GM21717 (cell line): ENCODE data around the gene ZDHHC14.
"Not testable (repeated sequence)": the region's sequence is repeated elsewhere in the genome, so short reads cannot be mapped to it uniquely, and the experiment has no call there.

ENCODE experiments used
- ATAC-seq: cut with Tn5 transposase; IDR thresholded peaks from one replicate; pipeline ENCODE4 v1.9.1; 2021; ENCODE audit warnings: mild to moderate bottlenecking, moderate library complexity; ENCODE audit not compliant: unreplicated experiment

The ZDHHC14 gene

GRCh38 chr6:157402996-157403685, 22.2 kb downstream of the ZDHHC14 start:
- ATAC-seq = no peak

DNA sequence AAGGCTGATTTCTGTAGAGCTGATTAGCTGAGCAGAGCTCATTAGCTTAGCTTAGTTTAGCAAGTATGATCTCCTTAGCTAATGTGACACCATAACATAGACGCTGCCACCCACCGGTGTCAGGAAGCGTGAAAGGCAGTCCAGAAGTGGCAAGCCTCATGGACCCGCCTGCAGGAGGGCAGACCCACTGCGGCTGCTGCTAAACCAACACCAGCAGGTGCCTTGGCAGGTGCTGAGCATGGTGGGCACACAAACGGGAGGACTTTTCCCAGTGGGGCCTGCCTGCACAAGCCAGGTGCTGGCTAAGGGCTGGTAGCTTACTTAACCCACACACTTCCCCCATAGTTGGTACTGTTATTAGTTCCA, 22.7 kb downstream of the ZDHHC14 start:
- ATAC-seq = no peak

GRCh38 chr6:157405986-157406385, 25.0 kb downstream of the ZDHHC14 start:
- ATAC-seq = no peak

DNA sequence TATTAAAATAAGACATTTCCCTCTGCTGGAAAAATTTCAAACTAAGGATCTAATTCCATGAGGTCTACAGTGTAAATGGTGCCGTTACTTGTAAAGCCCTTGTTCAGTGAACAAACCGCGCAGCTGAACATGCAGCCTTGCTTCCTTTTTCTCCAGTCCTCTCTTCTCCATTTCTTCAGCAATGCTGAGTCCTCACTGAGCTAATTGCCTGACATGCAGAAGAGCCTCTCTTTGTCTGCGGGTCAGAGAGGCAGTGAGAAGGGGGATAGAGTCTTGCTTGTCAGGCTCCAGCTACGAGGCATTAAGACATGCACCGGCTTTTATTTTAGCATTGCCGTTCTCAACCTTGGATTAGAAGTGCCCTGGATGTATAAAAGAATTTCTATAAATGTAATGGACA, 25.7 kb downstream of the ZDHHC14 start:
- ATAC-seq = no peak

GRCh38 chr6:157407646-157408045, 26.7 kb downstream of the ZDHHC14 start:
- no peak for ATAC-seq

DNA sequence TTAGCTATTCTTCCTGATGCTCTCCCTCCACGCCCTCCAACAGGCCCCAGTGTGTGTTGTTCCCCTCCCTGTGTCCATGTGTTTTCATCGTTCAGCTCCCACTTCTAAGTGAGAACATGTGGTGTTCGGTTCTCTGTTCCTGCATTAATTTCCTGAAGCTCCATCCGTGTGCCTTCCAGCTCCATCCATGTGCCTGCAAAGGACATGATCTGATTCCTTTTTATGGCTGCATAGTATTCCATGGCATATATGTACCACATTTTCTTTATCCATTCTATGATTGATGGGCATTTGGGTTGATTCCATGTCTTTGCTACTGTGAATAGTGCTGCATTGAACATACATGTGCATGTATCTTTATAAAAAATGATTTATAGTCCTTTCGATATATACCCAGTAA, 27.4 kb downstream of the ZDHHC14 start:
- not testable (repeated sequence) for ATAC-seq

GRCh38 chr6:157410045-157410444, 29.1 kb downstream of the ZDHHC14 start:
- ATAC-seq = no peak

DNA sequence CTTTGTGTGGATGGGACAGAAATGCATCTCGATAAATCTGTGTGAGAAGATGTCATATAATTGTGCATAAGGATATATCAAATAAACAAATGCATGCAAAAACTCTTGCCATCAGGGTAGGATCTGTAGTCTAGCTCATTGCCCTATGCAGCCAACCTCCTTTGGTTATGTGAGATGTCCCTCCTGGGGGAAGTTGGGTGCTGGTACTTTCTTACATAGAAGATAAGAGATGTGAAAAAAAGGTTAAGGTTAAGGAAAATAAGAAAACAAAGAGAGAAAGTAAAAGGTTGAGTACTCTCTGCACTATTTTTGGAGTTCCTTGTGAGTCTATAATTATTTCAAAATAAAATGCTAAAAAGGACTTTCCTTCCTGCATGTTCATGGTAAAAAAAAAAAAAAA, 30.4 kb downstream of the ZDHHC14 start:
- ATAC-seq = no peak

DNA sequence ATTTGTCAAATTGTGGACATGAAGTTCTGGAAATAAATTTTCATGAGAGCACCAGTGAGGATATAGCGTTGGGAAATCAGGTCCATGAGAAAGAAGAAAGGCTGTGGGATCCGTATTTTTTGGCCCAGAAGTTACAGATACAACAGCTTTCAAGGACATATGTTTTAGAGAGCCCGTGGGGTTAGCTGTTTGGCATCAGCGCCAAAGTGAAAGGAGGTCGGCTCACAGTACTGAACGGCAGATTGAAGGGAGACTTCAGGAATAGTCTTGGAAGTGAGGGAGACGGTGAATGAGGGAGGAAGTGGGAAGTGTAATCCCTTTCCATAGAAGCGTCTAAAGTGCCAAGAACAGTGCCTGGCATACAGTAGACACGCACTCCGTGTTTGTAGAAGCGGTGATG, 31.8 kb downstream of the ZDHHC14 start:
- no peak for ATAC-seq

DNA sequence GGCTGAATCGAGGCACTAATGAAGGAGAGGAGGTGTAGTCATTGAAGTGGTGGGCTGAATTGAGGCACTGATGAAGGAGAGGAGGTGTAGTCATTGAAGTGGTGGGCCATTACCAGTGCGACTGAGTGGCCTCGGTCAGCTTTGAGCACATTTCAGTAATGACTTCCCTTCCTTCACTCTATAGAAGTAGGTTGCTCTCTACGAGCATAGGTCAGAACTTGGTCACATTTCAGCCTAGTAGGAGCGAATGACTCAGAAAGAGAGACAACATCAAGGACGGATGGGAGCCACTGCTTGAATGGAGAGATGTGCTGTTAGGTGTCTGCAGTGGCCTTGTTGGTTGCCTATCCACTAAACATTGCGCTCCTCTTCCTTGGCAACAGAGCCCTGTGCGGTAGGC, 39.5 kb downstream of the ZDHHC14 start:
- ATAC-seq = no peak

DNA sequence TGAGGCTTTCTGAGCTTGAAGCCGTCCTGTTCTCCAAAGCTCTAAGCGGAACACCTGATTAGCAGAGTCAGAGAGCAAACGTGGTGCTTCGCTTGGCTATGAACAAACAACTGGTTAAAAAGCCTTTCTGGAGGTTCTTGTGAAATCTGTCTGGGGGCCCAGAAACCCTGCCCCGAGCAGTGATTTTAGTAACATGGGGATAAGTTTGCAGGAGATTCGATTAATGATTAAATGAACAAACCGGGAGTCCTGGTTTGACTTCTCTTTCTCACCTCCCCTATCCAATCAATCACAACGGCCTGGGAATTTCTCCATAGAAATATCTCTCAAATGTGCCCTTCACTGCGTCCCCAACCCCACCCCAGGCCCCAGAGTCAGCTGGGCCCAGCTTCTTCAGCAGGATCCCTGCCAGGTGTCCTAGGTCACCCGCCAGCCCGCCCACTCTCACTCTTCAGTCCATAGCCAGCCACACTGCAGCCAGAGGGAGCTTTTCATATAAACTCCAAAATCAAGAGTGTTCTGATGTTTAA, 43.6 kb downstream of the ZDHHC14 start:
- ATAC-seq = no peak

DNA sequence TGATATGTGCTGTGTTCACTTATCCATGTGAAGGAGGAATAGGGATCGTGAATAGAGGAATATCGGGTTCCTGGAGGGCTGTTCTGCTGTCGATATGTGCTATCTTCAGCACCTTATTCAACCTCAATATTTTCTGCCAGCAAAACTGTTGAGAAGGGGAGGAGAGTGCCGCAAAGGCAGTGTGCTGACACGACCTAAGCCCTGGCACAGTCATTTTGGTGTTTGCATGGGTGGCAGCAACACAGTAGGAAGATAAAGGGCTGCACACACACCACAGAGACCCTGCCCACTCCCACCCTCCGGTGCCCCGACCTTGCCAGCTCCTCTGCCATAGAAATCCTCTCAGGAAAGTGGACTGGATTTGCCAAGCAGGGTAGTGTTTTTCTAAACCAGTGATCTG, 47.0 kb downstream of the ZDHHC14 start:
- no peak for ATAC-seq

- ATAC-seq = no peak
These were observed 47.6 kb downstream of the ZDHHC14 start for GRCh38 chr6:157428427-157429202.

- no peak for ATAC-seq
These were observed 48.3 kb downstream of the ZDHHC14 start for GRCh38 chr6:157429248-157429647.

GRCh38 chr6:157430834-157431233, 49.8 kb downstream of the ZDHHC14 start:
- no peak for ATAC-seq

DNA sequence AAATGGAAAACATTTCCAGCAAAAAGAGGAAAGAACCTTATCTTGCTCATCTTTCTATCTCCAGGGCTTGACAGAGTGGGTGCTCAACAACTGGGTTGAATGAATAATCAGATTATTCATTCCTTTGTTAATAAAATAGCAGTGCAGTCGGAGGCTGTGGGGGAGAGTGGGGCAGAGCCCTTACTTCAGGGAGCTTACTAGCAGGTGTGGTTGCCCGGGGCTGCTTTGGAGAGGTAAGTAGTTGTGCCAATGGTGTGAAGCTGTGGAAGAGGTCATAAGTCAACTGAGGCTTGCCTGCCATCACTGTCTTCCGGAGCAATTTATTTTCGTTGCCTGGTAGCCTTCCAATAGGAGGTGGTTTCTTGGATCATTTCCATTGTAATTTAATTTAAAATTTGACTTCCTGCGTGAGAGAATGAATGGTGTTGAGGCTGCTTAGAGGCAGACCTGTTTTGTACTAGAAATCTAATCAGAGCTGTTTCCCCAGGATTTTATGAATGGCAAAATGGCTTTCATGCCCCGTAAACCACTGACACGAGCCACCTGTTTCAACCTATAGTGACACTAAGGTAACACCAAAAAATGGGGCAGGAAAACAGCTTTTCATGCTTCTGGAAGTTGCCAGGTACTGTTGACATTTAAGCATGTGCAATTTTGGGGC, 51.4 kb downstream of the ZDHHC14 start:
- no peak for ATAC-seq

DNA sequence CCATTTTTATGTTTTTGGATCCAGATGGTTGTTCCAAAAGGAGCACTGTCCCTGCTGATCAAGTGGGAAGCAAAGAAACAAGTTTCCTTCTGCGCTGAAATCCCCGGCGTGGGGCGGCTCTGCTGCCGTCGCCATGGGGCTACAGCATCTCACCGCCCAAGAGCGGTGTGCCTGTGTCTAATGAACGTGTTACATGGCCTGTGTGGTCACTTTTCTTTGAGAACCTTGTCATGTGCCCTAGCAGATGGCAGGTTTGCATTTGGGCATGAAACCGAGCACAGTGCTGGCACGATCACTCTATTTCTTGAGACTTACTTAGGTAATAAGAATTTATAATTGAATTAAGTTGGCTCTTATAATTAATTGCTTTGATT, 51.9 kb downstream of the ZDHHC14 start:
- ATAC-seq = no peak

DNA sequence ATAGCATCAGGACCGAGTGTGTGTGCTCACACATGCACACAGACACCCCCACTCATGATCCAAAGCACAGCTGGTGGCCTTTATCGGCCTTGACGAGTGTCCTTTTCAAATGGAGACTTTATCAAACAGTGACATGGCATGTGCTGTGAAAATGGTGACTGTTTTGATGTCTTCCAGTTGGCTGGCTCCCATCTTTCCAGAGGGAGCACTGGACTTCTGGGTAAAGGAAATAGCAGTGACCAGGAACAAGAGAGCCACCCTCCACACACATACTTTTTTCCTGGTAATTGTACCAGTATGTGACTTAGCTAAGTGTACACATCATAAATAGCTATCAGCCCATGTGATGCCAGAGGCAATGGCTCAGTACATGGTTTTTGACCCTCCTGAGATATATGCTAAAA, 52.7 kb downstream of the ZDHHC14 start:
- no peak for ATAC-seq

- no peak for ATAC-seq
These were observed 53.5 kb downstream of the ZDHHC14 start for GRCh38 chr6:157434349-157435033.

GRCh38 chr6:157436219-157436943, 55.4 kb downstream of the ZDHHC14 start:
- ATAC-seq = no peak

DNA sequence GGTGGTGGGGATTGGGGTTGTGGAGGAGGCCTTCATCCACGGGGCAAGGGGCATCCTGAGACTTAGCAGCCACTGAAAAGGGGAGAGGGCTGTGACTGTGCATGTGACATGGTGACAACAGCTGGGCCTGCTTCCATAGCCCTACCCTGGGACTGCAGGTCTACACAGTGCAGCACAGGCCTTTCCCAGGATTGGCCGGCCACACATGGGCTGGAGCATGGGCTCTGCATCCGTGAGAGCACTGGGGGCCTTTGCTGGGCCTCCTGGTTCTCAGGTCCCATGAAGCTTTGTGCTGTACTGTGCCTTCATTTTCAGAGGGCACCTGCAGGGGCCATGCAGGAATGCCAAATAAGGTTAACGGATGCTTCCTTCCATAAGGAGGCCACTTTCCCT, 56.0 kb downstream of the ZDHHC14 start:
- no peak for ATAC-seq
